ENCODE data around the gene SPTSSA. TPM values are rescaled to one million over a fixed set of nuclear protein-coding genes. Genes with fewer than 3 reads are reported as not detected.
"Not testable (repeated sequence)": the region's sequence is repeated elsewhere in the genome, so short reads cannot be mapped to it uniquely, and the experiment has no call there.

Gene SPTSSA
- 1 to 10 TPM; 6.2 to 7.2 (median 6.6) TPM for total RNA-seq

- peak within 1 kb of the TSS; percentile 91 for H3K4me3 Mint-ChIP-seq
- no peaks in the 10 kb centered on the region for H3K27me3 Mint-ChIP-seq (ENCODE audit: low read depth)
These were observed at the start of gene SPTSSA for GRCh38 chr14:34462132-34462893. Gene SPTSSA (minus strand): TSS chr14:34462240. CDS start chr14:34462207, 33 bp downstream.

GRCh38 chr14:34507884-34508283 is 45.8 kb upstream of the SPTSSA start:
- Mint-ChIP-seq H3K36me3 (ENCODE audit: insufficient read depth) (no peaks in the 10 kb centered on the region), H3K4me1 (ENCODE audit: low read depth) (no peaks in the 10 kb centered on the region), H3K9me3 (no peaks in the 10 kb centered on the region), H3K4me3 (no peak overlapping the region), H3K27me3 (ENCODE audit: low read depth) (no peaks in the 10 kb centered on the region)
- ATAC-seq (no peak), DNase-seq (no peak)

More at GRCh38 chr14:34462132-34462893, at the start of gene SPTSSA:
- peaks cover 15% of the 10 kb centered on the region for H3K4me1 Mint-ChIP-seq (ENCODE audit: low read depth)
- ATAC-seq (peak; percentile 99), DNase-seq (peak; percentile 82)
- no peaks in the 10 kb centered on the region for H3K9me3 Mint-ChIP-seq
- no peaks in the 10 kb centered on the region for H3K36me3 Mint-ChIP-seq (ENCODE audit: insufficient read depth)

- no peaks in the 10 kb centered on the region for H3K4me1 Mint-ChIP-seq (ENCODE audit: low read depth)
- H3K4me3 Mint-ChIP-seq: no peak overlapping the region
- ATAC-seq (no peak), DNase-seq (no peak)
- H3K36me3 Mint-ChIP-seq (ENCODE audit: insufficient read depth): no peaks in the 10 kb centered on the region
- no peaks in the 10 kb centered on the region for H3K27me3 Mint-ChIP-seq (ENCODE audit: low read depth)
- H3K9me3 Mint-ChIP-seq: no peaks in the 10 kb centered on the region
These were observed 45.4 kb upstream of the SPTSSA start for GRCh38 chr14:34507459-34507858.

- H3K4me3 Mint-ChIP-seq; H3K9me3 Mint-ChIP-seq; DNase-seq; ATAC-seq; H3K27me3 Mint-ChIP-seq (ENCODE audit: low read depth); H3K4me1 Mint-ChIP-seq (ENCODE audit: low read depth); H3K36me3 Mint-ChIP-seq (ENCODE audit: insufficient read depth): not testable (repeated sequence)
These were observed 43.1 kb upstream of the SPTSSA start for GRCh38 chr14:34505124-34505491.

GRCh38 chr14:34504027-34504426 is 42.0 kb upstream of the SPTSSA start:
- H3K4me3 Mint-ChIP-seq; H3K27me3 Mint-ChIP-seq (ENCODE audit: low read depth); H3K9me3 Mint-ChIP-seq; ATAC-seq; H3K4me1 Mint-ChIP-seq (ENCODE audit: low read depth); H3K36me3 Mint-ChIP-seq (ENCODE audit: insufficient read depth); DNase-seq: not testable (repeated sequence)

- Mint-ChIP-seq H3K27me3 (ENCODE audit: low read depth) (no peaks in the 10 kb centered on the region), H3K9me3 (no peaks in the 10 kb centered on the region), H3K36me3 (ENCODE audit: insufficient read depth) (no peaks in the 10 kb centered on the region), H3K4me3 (no peak overlapping the region), H3K4me1 (ENCODE audit: low read depth) (no peaks in the 10 kb centered on the region)
- no peak for ATAC-seq
- no peak for DNase-seq
These were observed 40.6 kb upstream of the SPTSSA start for GRCh38 chr14:34502545-34503225.

GRCh38 chr14:34502001-34502400 is 40.0 kb upstream of the SPTSSA start:
- no peaks in the 10 kb centered on the region for H3K4me1 Mint-ChIP-seq (ENCODE audit: low read depth)
- H3K27me3 Mint-ChIP-seq (ENCODE audit: low read depth): no peaks in the 10 kb centered on the region
- DNase-seq (no peak), ATAC-seq (no peak)
- no peaks in the 10 kb centered on the region for H3K36me3 Mint-ChIP-seq (ENCODE audit: insufficient read depth)
- H3K9me3 Mint-ChIP-seq: no peaks in the 10 kb centered on the region
- H3K4me3 Mint-ChIP-seq: no peak overlapping the region

GRCh38 chr14:34501004-34501580 is 39.1 kb upstream of the SPTSSA start:
- ATAC-seq (no peak), DNase-seq (no peak)
- no peaks in the 10 kb centered on the region for H3K27me3 Mint-ChIP-seq (ENCODE audit: low read depth)
- H3K9me3 Mint-ChIP-seq: no peaks in the 10 kb centered on the region
- no peaks in the 10 kb centered on the region for H3K36me3 Mint-ChIP-seq (ENCODE audit: insufficient read depth)
- H3K4me3 Mint-ChIP-seq: no peak overlapping the region
- H3K4me1 Mint-ChIP-seq (ENCODE audit: low read depth): no peaks in the 10 kb centered on the region

- DNase-seq: no peak
- no peak overlapping the region for H3K4me3 Mint-ChIP-seq
- H3K27me3 Mint-ChIP-seq (ENCODE audit: low read depth): peaks cover 3% of the 10 kb centered on the region
- no peaks in the 10 kb centered on the region for H3K4me1 Mint-ChIP-seq (ENCODE audit: low read depth)
- ATAC-seq: no peak
- no peaks in the 10 kb centered on the region for H3K36me3 Mint-ChIP-seq (ENCODE audit: insufficient read depth)
- no peaks in the 10 kb centered on the region for H3K9me3 Mint-ChIP-seq
These were observed 36.8 kb upstream of the SPTSSA start for GRCh38 chr14:34498684-34499412.

GRCh38 chr14:34496679-34497513 is 34.9 kb upstream of the SPTSSA start:
- DNase-seq (no peak), ATAC-seq (no peak)
- H3K4me3 Mint-ChIP-seq: no peak overlapping the region
- H3K9me3 Mint-ChIP-seq: no peaks in the 10 kb centered on the region
- no peaks in the 10 kb centered on the region for H3K4me1 Mint-ChIP-seq (ENCODE audit: low read depth)
- H3K36me3 Mint-ChIP-seq (ENCODE audit: insufficient read depth): no peaks in the 10 kb centered on the region
- peaks cover 3% of the 10 kb centered on the region for H3K27me3 Mint-ChIP-seq (ENCODE audit: low read depth)

GRCh38 chr14:34496007-34496678 is 34.1 kb upstream of the SPTSSA start:
- no peak for DNase-seq
- H3K4me1 Mint-ChIP-seq (ENCODE audit: low read depth): no peaks in the 10 kb centered on the region
- H3K27me3 Mint-ChIP-seq (ENCODE audit: low read depth): peaks cover 3% of the 10 kb centered on the region
- H3K9me3 Mint-ChIP-seq: no peaks in the 10 kb centered on the region
- ATAC-seq: no peak
- no peak overlapping the region for H3K4me3 Mint-ChIP-seq
- H3K36me3 Mint-ChIP-seq (ENCODE audit: insufficient read depth): no peaks in the 10 kb centered on the region

GRCh38 chr14:34489324-34489723 is 27.3 kb upstream of the SPTSSA start:
- no peaks in the 10 kb centered on the region for H3K9me3 Mint-ChIP-seq
- no peaks in the 10 kb centered on the region for H3K36me3 Mint-ChIP-seq (ENCODE audit: insufficient read depth)
- ATAC-seq (no peak), DNase-seq (no peak)
- H3K4me3 Mint-ChIP-seq: no peak overlapping the region
- H3K4me1 Mint-ChIP-seq (ENCODE audit: low read depth): no peaks in the 10 kb centered on the region
- H3K27me3 Mint-ChIP-seq (ENCODE audit: low read depth): no peaks in the 10 kb centered on the region

- no peak overlapping the region for H3K4me3 Mint-ChIP-seq
- H3K36me3 Mint-ChIP-seq (ENCODE audit: insufficient read depth): no peaks in the 10 kb centered on the region
- H3K27me3 Mint-ChIP-seq (ENCODE audit: low read depth): no peaks in the 10 kb centered on the region
- no peak for DNase-seq
- H3K4me1 Mint-ChIP-seq (ENCODE audit: low read depth): no peaks in the 10 kb centered on the region
- no peaks in the 10 kb centered on the region for H3K9me3 Mint-ChIP-seq
- ATAC-seq: no peak
These were observed 26.5 kb upstream of the SPTSSA start for GRCh38 chr14:34488528-34488927.
